GM19467 (cell line): Measurements from ENCODE around the gene E2F6.

ENCODE experiments used
- ATAC-seq: cut with Tn5 transposase; IDR thresholded peaks from one replicate; pipeline ENCODE4 v1.9.1; 2021; ENCODE audit warnings: mild to moderate bottlenecking, moderate library complexity; ENCODE audit not compliant: unreplicated experiment

Gene E2F6

DNA sequence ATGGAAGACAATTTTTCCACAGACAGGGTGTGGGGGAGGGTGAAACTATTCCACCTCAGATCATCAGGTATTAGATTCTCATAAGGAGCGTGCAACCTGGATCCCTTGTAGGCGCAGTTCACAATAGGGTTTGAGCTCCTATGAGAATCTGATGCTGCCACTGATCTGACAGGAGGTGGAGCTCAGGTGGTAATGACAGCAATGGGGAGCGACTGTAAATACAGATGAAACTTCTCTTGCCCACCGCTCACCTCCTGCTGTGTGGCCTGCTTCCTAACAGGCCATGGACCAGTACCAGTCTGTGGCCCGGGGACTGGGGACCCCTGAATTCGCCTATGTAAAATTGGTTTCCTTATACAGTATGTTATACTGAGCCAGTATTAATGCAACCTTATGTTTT is 27.3 kb upstream of the E2F6 start:
- ATAC-seq: no peak

DNA sequence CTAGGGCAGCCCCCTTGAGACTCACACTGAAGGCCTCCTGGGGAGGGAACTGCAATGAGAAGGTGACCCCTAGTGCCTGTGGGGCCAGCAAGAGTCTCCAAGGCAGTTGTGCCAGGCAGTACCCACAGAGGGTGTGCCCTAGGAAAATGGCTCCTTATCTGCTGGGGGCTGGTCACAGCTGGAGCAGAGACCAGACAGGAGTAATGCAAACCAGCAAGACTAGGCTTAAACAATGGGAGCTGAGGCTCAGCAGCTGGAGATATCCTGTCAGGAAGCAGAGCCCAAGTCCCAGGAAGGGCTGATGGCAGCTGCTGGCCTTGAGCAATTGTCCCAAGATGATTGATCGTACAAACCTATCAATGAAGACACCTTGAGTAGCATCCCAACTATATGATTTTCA is 26.8 kb upstream of the E2F6 start:
- ATAC-seq: no peak

DNA sequence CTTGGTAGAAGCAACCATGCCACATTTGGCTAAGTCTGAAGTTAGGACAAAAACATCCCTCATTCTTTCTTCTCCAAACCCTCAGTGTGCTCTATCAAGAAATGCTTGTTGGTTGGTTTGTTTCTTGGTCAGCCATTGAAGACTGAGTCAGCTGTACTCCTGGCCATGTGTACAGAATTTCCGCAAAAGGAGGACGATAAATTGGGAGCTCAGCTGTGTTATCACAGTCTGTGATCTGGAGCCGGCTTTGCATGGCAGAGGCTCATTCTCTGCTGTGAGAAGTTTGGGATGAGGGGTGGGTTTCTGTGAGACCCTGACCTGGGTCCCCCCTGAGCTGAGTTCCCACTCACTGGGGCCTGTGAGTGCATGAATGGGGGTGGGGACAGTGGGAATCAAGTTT is 26.3 kb upstream of the E2F6 start:
- no peak for ATAC-seq

DNA sequence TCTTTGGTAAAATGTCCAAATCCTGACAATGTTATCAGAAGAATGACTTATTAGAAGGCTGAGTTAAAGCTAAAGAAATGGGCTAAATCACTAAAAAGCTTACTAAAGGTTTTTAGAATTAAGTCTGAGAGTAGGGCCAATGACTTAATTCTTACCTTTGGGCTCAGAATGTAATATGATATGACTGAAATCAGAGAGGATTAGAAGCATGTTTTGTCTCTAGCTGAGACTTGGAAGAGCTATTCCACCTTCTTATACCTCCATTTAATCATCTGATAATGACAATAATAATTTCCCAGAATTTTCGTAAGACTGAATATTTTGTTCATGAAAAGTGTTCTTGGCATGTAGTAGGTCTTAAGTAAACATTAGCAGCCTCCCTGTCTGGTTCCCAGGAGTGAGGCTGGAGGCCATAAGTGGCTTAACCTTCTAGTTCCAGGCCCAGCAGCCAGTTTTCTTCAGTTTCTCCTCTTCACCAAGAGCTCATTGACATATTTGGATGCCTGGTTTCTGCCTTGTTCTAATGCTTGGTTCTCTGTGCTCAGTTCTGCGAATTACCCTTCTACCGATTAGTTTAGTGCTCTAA is 25.5 kb upstream of the E2F6 start:
- no peak for ATAC-seq

DNA sequence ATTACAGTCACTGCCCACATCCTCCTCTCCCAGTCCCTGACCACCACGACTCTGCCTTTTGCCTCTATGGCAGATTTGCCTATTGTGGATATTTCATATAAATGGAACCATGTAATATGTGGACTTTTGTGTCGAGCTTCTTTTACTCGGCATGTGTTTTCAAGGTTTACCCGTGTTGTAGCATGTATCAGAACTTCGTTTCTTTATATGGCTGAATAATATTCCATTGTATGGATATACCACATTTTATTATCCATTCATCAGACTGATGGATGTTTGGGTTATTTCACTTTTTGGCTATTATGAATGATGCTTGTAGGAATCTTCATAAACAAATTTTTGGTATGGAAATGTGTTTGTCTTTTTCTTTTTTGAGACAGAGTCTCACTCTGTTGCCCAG is 24.2 kb upstream of the E2F6 start:
- ATAC-seq: no peak

DNA sequence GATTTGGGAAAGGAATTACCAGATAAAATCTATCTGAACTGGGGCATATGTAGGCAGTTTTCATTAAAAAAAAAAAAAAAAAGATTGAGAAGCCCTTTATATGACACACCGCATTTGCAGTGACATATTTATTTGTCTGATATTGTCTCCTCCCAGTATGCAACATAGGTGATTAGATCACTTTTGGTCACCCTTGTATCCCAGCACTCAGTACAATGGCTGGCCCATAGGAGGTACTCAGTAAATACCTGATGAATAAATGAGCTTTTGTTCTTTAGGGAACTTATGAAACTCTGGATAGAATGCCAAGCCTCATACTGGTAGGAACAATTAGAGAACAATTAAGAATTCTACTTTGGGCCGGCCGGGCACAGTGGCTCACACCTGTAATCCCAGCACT is 22.8 kb upstream of the E2F6 start:
- no peak for ATAC-seq

DNA sequence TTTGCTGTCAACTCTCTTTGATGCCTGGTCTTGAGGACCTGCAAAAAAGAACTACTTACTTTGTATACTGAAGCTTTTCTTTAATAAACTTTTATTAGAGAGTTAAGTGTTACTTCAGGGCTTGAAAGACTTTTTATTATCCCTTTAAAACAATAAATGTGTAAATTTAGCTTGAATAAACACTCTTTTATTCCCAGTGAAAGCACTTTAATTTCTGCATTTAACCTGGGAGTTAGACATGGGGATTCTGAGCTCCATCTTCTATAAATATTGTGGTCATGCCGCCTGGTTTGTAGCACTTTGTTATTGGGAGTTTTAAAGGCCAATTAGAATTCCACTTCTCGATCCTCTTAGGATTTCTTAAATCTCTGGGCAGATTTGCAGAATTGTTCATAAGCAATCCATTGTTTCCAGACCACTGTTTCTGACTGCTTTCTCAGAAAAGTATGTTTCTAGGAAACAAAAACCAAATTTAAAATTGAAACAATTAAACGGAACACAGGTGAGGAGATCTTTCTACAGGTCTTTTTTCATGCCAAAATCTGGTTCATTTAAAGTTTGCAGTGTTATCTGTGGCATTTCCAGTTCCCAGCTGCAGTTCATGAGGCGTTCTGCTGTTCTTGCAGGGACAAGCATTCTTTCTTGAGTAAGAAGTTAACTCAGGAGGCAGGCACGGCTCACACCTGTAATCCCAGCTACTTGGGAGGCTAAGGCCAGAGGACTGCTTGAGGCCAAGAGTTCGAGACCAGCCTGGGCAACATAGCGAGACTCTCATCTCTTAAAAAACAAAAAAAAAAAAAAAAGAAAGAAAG is 18.1 kb upstream of the E2F6 start:
- no peak for ATAC-seq

DNA sequence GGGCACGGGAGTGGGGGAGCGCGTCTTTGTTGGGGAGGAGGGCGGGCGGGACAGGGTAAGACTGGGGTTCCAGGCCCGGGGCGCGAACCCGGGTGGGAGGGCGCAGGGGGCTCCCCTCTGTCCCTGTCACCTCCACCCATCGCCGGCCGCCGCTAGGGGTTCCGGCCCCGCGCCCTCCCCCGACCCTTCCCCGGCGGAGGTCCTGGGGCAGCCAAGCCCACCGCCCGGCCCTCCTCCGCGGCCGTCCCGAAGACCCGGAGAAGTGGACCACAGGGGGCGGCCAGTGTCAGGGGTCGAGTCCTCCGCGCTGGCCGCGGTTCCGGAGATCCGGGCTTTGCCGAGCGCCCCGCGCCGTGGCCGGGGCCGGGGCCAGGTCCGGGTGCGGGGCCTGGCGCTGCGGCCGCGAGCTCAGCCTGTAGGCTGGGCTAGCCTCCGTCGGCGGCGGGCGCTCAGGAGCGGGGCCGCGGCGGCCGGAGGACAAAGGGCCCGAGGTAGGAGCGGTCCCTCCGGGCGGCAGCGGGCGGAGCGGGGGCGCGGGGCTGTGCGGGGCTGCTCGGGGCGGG is 16.6 kb upstream of the E2F6 start:
- no peak for ATAC-seq

GRCh38 chr2:11481789-11482472 is 16.0 kb upstream of the E2F6 start:
- no peak for ATAC-seq

- ATAC-seq: no peak
These were observed 15.4 kb upstream of the E2F6 start for GRCh38 chr2:11481426-11481788.

DNA sequence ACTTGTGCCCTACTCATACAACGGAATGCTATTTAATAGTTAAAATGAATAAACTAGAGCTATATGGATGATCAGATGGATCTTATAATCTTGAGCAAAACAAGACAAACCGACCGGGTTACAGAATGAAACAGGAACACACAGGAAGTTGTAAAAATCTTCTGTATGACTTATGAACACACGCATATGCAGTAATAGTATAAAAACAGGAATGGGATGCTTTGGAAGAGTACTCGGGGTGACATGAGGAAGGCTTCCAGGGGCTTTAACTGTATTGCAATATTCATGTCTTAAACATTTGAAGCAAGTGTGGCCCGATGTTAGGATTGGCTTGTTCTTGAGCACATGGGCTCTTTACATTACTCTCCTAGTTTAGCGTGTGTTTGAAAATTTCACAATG is 14.9 kb upstream of the E2F6 start:
- no peak for ATAC-seq

DNA sequence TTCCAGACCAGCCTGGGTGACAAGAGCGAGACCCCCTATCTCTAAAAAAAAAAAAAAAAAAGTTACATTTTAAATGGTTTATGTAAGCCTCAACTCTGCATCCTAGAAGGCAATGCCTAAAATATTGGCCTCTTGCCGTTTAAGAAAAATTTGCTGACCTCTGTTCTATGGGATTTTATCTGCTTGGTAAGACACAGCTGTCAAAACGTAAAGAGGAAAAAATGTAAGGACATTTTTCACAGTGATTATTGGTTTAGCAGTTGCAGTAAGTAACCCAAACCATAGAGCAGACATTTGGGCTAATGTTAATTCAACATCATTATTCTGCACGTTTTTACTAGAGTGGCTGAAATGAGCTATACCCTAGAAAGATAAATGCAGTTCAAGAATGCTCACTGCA is 14.4 kb upstream of the E2F6 start:
- ATAC-seq: no peak

GRCh38 chr2:11478899-11479605 is 13.1 kb upstream of the E2F6 start:
- ATAC-seq: no peak

GRCh38 chr2:11477994-11478393 is 12.0 kb upstream of the E2F6 start:
- no peak for ATAC-seq

GRCh38 chr2:11473659-11474433 is 7.9 kb upstream of the E2F6 start:
- no peak for ATAC-seq

- ATAC-seq: no peak
These were observed 1.8 kb upstream of the E2F6 start for GRCh38 chr2:11467749-11468148.

DNA sequence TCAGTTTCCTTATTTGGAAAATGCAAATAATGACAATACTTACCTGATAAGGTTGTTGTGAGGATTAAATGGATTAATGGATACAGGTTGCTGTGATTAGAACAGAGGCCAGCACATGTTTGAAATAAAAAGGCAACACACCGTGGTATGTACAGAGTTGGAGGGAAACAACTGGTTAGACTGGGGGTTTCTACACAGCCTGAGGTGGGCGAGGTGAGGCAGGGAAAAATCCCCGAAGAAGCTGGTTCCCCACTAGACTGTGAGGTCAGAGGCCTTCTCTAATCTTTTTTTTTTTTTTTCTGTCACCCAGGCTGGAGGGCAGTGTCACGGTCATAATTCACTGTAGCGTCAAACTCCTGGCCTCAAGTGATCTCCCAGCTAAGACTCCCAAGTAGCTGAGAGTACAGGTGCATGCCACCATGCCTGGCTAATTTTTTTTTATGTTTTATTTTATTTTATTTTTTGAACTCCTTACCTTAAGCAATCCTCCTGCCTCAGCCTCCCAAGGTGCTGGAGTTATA is 1.2 kb upstream of the E2F6 start:
- no peak for ATAC-seq

DNA sequence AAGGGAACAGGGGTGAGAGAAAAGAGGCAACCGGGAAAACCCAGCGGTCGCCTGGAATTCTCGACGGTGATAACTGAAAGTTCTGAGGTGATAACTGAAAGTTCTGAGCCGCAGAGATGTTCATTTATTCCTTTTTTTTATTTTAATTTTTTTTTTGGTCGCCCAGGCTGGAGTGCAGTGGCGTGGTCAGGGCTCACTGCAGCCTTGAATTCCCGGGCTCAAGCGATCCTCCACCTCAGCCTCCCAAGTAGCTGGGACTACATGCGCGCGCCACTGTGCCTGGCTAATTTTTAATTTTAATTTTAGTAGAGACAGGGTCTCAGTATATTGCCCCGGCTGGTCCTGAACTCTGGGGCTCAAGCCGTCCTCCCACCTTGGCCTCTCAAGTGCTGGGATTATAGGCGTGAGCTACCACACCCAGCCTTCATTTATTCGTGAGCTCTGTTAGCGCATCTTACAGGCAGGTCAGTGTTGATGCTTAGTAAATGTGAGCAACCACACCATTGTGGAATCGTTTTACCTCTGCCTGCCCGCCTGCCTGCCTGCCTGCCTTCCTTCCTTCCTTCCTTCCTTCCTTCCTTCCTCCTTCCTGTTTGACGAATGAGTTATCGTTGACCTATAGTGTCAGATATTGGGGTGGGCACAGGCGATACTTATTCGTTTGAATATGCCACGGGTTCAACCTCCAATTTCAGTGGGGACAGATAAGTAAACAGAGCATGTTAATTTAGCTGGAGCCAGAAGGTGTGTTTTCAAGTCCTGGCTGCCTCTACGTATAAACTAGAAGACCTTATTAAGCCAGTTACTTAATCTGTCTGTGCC is 557 bp upstream of the E2F6 start:
- ATAC-seq: no peak

- ATAC-seq: no peak
These were observed 864 bp downstream of the E2F6 start for GRCh38 chr2:11465110-11465484.

DNA sequence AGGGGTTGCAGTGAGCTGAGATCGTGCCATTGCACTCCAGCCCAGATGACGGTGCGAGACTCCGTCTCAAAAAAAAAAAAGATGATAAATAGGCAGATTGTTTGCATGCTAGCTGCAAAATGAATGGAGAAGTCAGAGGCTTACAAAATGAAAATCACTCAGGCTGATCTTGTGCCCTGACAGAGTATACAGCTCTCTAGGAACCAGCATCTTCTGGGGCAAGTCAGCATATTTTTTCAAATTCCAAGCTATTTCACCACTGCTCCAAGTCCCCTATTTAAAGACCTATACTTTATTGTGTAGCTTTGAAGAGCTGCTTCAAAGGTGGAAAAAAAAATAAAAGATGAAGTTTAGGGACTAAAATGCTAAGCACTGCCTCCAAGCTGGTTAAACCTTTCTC is 6.1 kb downstream of the E2F6 start:
- no peak for ATAC-seq
